Central memory CD4-positive, alpha-beta T cell (primary cell): ENCODE data around the gene CELSR1.

Experiments
- DNase-seq: peaks from one replicate; pipeline ENCODE4 v3.0.0; 2022

CELSR1 gene

GRCh38 chr22:46392137-46392844 is 145.1 kb downstream of the CELSR1 start:
- no peak for DNase-seq

GRCh38 chr22:46391486-46392136 is 145.8 kb downstream of the CELSR1 start:
- DNase-seq, result no peak

GRCh38 chr22:46390652-46391301 is 146.6 kb downstream of the CELSR1 start:
- DNase-seq, result no peak

GRCh38 chr22:46390105-46390651 is 147.2 kb downstream of the CELSR1 start:
- no peak for DNase-seq

- DNase-seq, result no peak
Measured at GRCh38 chr22:46389081-46389480, 148.3 kb downstream of the CELSR1 start.

GRCh38 chr22:46388647-46389046 is 148.8 kb downstream of the CELSR1 start:
- no peak for DNase-seq

GRCh38 chr22:46387748-46388147 is 149.7 kb downstream of the CELSR1 start:
- DNase-seq, result no peak

GRCh38 chr22:46386312-46386711 is 151.1 kb downstream of the CELSR1 start:
- no peak for DNase-seq

- no peak for DNase-seq
Measured at GRCh38 chr22:46382524-46382923, 154.9 kb downstream of the CELSR1 start.

- no peak for DNase-seq
Measured at GRCh38 chr22:46381731-46382130, 155.7 kb downstream of the CELSR1 start.

- DNase-seq, result no peak
Measured at GRCh38 chr22:46381142-46381541, 156.3 kb downstream of the CELSR1 start.

GRCh38 chr22:46380581-46380980 is 156.8 kb downstream of the CELSR1 start:
- no peak for DNase-seq

GRCh38 chr22:46380069-46380468 is 157.4 kb downstream of the CELSR1 start:
- DNase-seq, result no peak

- DNase-seq, result no peak
Measured at GRCh38 chr22:46379066-46379930, 158.1 kb downstream of the CELSR1 start.

GRCh38 chr22:46378426-46379065 is 158.9 kb downstream of the CELSR1 start:
- no peak for DNase-seq

GRCh38 chr22:46377525-46378425 is 159.6 kb downstream of the CELSR1 start:
- no peak for DNase-seq

- DNase-seq, result no peak
Measured at GRCh38 chr22:46376908-46377524, 160.4 kb downstream of the CELSR1 start.

GRCh38 chr22:46376111-46376510 is 161.3 kb downstream of the CELSR1 start:
- DNase-seq, result no peak

- no peak for DNase-seq
Measured at GRCh38 chr22:46374663-46375474, 162.6 kb downstream of the CELSR1 start.
